MM.1S (cell line): ENCODE measurements around the gene TMEM51.

Experiments used
- DNase-seq: peaks from one replicate; pipeline ENCODE4 v3.0.0-alpha.2; 2015
- H2AFZ ChIP-seq: fragments of 300-600 bp; sonication (generic); 2 replicates; pipeline ENCODE4 v1.6.0; 2016; ENCODE audit warnings: antibody characterized with exemption, low read length
- H3F3A ChIP-seq: fragments of 300-600 bp; sonication (generic); 2 replicates; pipeline ENCODE4 v1.6.1; 2016; ENCODE audit warnings: mild to moderate bottlenecking, antibody characterized with exemption, low read length, moderate library complexity, mixed read lengths; ENCODE audit not compliant: insufficient read depth
- H3K27ac ChIP-seq: fragments of 300-600 bp; sonication (generic); 2 replicates; pipeline ENCODE4 v1.5.1; 2016; ENCODE audit warnings: mild to moderate bottlenecking, low read length
- H3K27me3 ChIP-seq: fragments of 300-600 bp; sonication (generic); replicated peaks from 2 replicates; pipeline ENCODE4 v1.6.0; 2016; ENCODE audit warnings: low read length; ENCODE audit not compliant: insufficient read depth
- H3K36me3 ChIP-seq: fragments of 300-600 bp; sonication (generic); replicated peaks from 2 replicates; pipeline ENCODE4 v1.6.1; 2016; ENCODE audit warnings: mild to moderate bottlenecking, low read length, mixed read lengths; ENCODE audit not compliant: insufficient read depth
- H3K4me1 ChIP-seq: fragments of 300-600 bp; sonication (generic); 2 replicates; pipeline ENCODE4 v1.6.1; 2016; ENCODE audit warnings: low read length, mixed read lengths
- H3K4me2 ChIP-seq: fragments of 300-600 bp; sonication (generic); 2 replicates; pipeline ENCODE4 v1.6.0; 2016; ENCODE audit warnings: low read depth, low read length
- H3K4me3 ChIP-seq: fragments of 300-600 bp; sonication (generic); 2 replicates; pipeline ENCODE4 v1.5.1; 2016; ENCODE audit warnings: low read length, mixed read lengths
- H3K79me2 ChIP-seq: fragments of 300-600 bp; sonication (generic); 2 replicates; pipeline ENCODE4 v1.6.1; 2016; ENCODE audit warnings: mixed run types, low read length, mixed read lengths
- H3K9ac ChIP-seq: fragments of 300-600 bp; sonication (generic); 2 replicates; pipeline ENCODE4 v1.6.1; 2016; ENCODE audit warnings: low read length, mixed read lengths
- H3K9me2 ChIP-seq: fragments of 300-600 bp; sonication (generic); replicated peaks from 2 replicates; pipeline ENCODE4 v1.6.1; 2016; ENCODE audit warnings: mild to moderate bottlenecking, low read length, mixed read lengths; ENCODE audit not compliant: insufficient read depth
- H3K9me3 ChIP-seq: fragments of 300-600 bp; sonication (generic); replicated peaks from 2 replicates; pipeline ENCODE4 v1.6.1; 2016; ENCODE audit warnings: mild to moderate bottlenecking, low read length, mixed read lengths; ENCODE audit not compliant: insufficient read depth
- H4K20me1 ChIP-seq: fragments of 300-600 bp; sonication (generic); 2 replicates; pipeline ENCODE4 v1.6.1; 2016; ENCODE audit warnings: mild to moderate bottlenecking, low read length, moderate library complexity, mixed read lengths; ENCODE audit not compliant: insufficient read depth
- EZH2 ChIP-seq: fragments of 300-600 bp; sonication (generic); optimal IDR thresholded peaks from 2 replicates; pipeline ENCODE3; 2017; ENCODE audit warnings: low read depth, mild to moderate bottlenecking, antibody characterized with exemption, low read length, mixed read lengths
- EZH2phosphoT487 ChIP-seq: fragments of 300-600 bp; sonication (generic); IDR thresholded peaks from 2 replicates; pipeline ENCODE4 v1.6.1; 2018; ENCODE audit warnings: antibody characterized with exemption, low read length
- TF ChIP-seq, protein P1 (sequence below): fragments of 300-600 bp; sonication (generic); IDR thresholded peaks from 2 replicates; pipeline ENCODE4 v1.5.1; 2016; ENCODE audit warnings: antibody characterized with exemption, low read length, mixed read lengths

The TMEM51 gene

GRCh38 chr1:15123270-15123669 lies 30.3 kb upstream of the TMEM51 start:
- no peaks in the 10 kb centered on the region for H3K36me3 ChIP-seq
- H3K27me3 ChIP-seq = 0 out of 2 replicates have a peak, but pooled peaks cover 4% of the 10 kb centered on the region
- no peak for DNase-seq
- no peaks in the 10 kb centered on the region for H4K20me1 ChIP-seq
- H3K4me3 ChIP-seq = no peak overlapping the region
- H3K9me2 ChIP-seq = no peaks in the 10 kb centered on the region
- no peak overlapping the region for H2AFZ ChIP-seq
- TF ChIP-seq, protein P1, sequence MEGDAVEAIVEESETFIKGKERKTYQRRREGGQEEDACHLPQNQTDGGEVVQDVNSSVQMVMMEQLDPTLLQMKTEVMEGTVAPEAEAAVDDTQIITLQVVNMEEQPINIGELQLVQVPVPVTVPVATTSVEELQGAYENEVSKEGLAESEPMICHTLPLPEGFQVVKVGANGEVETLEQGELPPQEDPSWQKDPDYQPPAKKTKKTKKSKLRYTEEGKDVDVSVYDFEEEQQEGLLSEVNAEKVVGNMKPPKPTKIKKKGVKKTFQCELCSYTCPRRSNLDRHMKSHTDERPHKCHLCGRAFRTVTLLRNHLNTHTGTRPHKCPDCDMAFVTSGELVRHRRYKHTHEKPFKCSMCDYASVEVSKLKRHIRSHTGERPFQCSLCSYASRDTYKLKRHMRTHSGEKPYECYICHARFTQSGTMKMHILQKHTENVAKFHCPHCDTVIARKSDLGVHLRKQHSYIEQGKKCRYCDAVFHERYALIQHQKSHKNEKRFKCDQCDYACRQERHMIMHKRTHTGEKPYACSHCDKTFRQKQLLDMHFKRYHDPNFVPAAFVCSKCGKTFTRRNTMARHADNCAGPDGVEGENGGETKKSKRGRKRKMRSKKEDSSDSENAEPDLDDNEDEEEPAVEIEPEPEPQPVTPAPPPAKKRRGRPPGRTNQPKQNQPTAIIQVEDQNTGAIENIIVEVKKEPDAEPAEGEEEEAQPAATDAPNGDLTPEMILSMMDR = no peak
- TF ChIP-seq EZH2 (no peak), EZH2phosphoT487 (no peak)
- no peaks in the 10 kb centered on the region for H3F3A ChIP-seq
- no peaks in the 10 kb centered on the region for H3K9me3 ChIP-seq
- no peak overlapping the region for H3K27ac ChIP-seq
- H3K79me2 ChIP-seq = no peaks in the 10 kb centered on the region
- no peak overlapping the region for H3K9ac ChIP-seq
- H3K4me2 ChIP-seq = no peak overlapping the region
- peaks cover 11% of the 10 kb centered on the region; the same call in 1 of the 2 replicates for H3K4me1 ChIP-seq

DNA sequence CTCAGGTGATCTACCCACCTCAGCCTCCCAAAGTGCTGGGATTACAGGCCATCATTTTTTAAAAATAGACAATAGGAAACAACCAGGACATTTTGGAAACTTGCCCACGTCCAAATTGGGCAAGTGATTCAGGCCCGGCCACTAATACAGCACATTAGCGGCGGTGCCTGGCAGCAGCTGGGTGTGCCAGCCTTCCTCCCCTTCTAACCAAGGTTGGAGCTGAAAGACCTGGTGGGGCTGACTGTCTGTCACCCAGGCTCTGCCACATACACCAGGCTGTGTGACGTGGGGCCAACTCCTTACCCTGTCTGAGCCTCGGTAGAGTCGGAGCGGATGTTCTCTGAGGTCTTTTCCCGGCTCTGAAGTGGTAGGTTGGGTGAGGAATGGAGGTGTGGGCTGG lies 29.6 kb upstream of the TMEM51 start:
- no peak overlapping the region for H2AFZ ChIP-seq
- H3K9me3 ChIP-seq = no peaks in the 10 kb centered on the region
- no peaks in the 10 kb centered on the region for H3K9me2 ChIP-seq
- no peak overlapping the region for H3K27ac ChIP-seq
- no peaks in the 10 kb centered on the region for H3K79me2 ChIP-seq
- no peaks in the 10 kb centered on the region for H3F3A ChIP-seq
- 0 out of 2 replicates have a peak, but pooled peaks cover 4% of the 10 kb centered on the region for H3K27me3 ChIP-seq
- no peak for DNase-seq
- TF ChIP-seq EZH2 = no peak
- TF ChIP-seq, protein P1 = no peak
- no peak for TF ChIP-seq EZH2phosphoT487
- no peaks in the 10 kb centered on the region for H3K36me3 ChIP-seq
- H3K4me3 ChIP-seq = no peak overlapping the region
- H3K4me2 ChIP-seq = no peak overlapping the region
- H3K4me1 ChIP-seq = peaks cover 11% of the 10 kb centered on the region; the same call in 1 of the 2 replicates
- H4K20me1 ChIP-seq = no peaks in the 10 kb centered on the region
- H3K9ac ChIP-seq = no peak overlapping the region

GRCh38 chr1:15124362-15125100 lies 29.0 kb upstream of the TMEM51 start:
- no peaks in the 10 kb centered on the region for H3K9me3 ChIP-seq
- no peak overlapping the region for H3K27ac ChIP-seq
- TF ChIP-seq, protein P1 = no peak
- TF ChIP-seq EZH2phosphoT487 (no peak), EZH2 (no peak)

More at GRCh38 chr1:15124362-15125100, 29.0 kb upstream of the TMEM51 start:
- Histone ChIP-seq H4K20me1 (no peaks in the 10 kb centered on the region), H3K4me1 (peaks cover 11% of the 10 kb centered on the region; the same call in 1 of the 2 replicates), H3K9me2 (no peaks in the 10 kb centered on the region), H3K27me3 (0 out of 2 replicates have a peak, but pooled peaks cover 4% of the 10 kb centered on the region), H3K4me2 (no peak overlapping the region), H3K79me2 (no peaks in the 10 kb centered on the region), H2AFZ (no peak overlapping the region), H3K4me3 (no peak overlapping the region), H3F3A (no peaks in the 10 kb centered on the region), H3K36me3 (no peaks in the 10 kb centered on the region), H3K9ac (no peak overlapping the region)
- no peak for DNase-seq
